ENCODE measurements around the gene OR6C65. TPM values are rescaled to one million over a fixed set of nuclear protein-coding genes. Genes with fewer than 3 reads are reported as not detected.
"Not testable (repeated sequence)": the region's sequence is repeated elsewhere in the genome, so short reads cannot be mapped to it uniquely, and the experiment has no call there.

OR6C65 gene
- not detected for total RNA-seq
- long read RNA-seq, result 0 reads

GRCh38 chr12:55400229-55400628, at the start of gene OR6C65:
Gene OR6C65 (plus strand): TSS chr12:55400529. CDS start chr12:55400529, 0 bp downstream.
- intact Hi-C loops (cut with DNase I), result no loop called here
- no peak for DNase-seq (ENCODE audit: low spot score)

GRCh38 chr12:55355338-55355737, 45.0 kb upstream of the OR6C65 start:
- intact Hi-C loops (cut with DNase I); DNase-seq (ENCODE audit: low spot score): not testable (repeated sequence)

GRCh38 chr12:55362675-55363074, 37.7 kb upstream of the OR6C65 start, which contains the start of gene OR6C75:
Gene OR6C75 (plus strand): TSS chr12:55362975. CDS start chr12:55365111, 2,136 bp downstream.
- intact Hi-C loops (cut with DNase I), result no loop called here
- DNase-seq (ENCODE audit: low spot score), result no peak

- intact Hi-C loops (cut with DNase I), result no loop called here
Measured at GRCh38 chr12:55365086-55365485, 35.2 kb upstream of the OR6C65 start.

GRCh38 chr12:55372521-55372920, 27.8 kb upstream of the OR6C65 start:
- DNase-seq (ENCODE audit: low spot score), result no peak
- intact Hi-C loops (cut with DNase I), result no loop called here

More at GRCh38 chr12:55365086-55365485, 35.2 kb upstream of the OR6C65 start:
- DNase-seq (ENCODE audit: low spot score), result no peak

- intact Hi-C loops (cut with DNase I), result no loop called here
- no peak for DNase-seq (ENCODE audit: low spot score)
Measured at GRCh38 chr12:55385891-55386290, 14.4 kb upstream of the OR6C65 start.

- no peak for DNase-seq (ENCODE audit: low spot score)
- intact Hi-C loops (cut with DNase I), result no loop called here
Measured at GRCh38 chr12:55392032-55392795, 8.1 kb upstream of the OR6C65 start.

- no peak for DNase-seq (ENCODE audit: low spot score)
- intact Hi-C loops (cut with DNase I), result no loop called here
Measured at GRCh38 chr12:55396326-55396725, 4.0 kb upstream of the OR6C65 start.

- DNase-seq (ENCODE audit: low spot score), result no peak
- intact Hi-C loops (cut with DNase I), result no loop called here
Measured at GRCh38 chr12:55407866-55408265, 7.5 kb downstream of the OR6C65 start.

GRCh38 chr12:55409133-55409532, 8.8 kb downstream of the OR6C65 start:
- intact Hi-C loops (cut with DNase I); DNase-seq (ENCODE audit: low spot score): not testable (repeated sequence)

GRCh38 chr12:55412138-55412537, 11.8 kb downstream of the OR6C65 start:
- DNase-seq (ENCODE audit: low spot score); intact Hi-C loops (cut with DNase I): not testable (repeated sequence)

GRCh38 chr12:55413498-55414388, 13.4 kb downstream of the OR6C65 start:
- intact Hi-C loops (cut with DNase I); DNase-seq (ENCODE audit: low spot score): not testable (repeated sequence)

GRCh38 chr12:55414396-55414823, 14.1 kb downstream of the OR6C65 start:
- DNase-seq (ENCODE audit: low spot score); intact Hi-C loops (cut with DNase I): not testable (repeated sequence)

- DNase-seq (ENCODE audit: low spot score); intact Hi-C loops (cut with DNase I): not testable (repeated sequence)
Measured at GRCh38 chr12:55414889-55415288, 14.6 kb downstream of the OR6C65 start.

- no peak for DNase-seq (ENCODE audit: low spot score)
- intact Hi-C loops (cut with DNase I), result no loop called here
Measured at GRCh38 chr12:55416961-55417360, 16.6 kb downstream of the OR6C65 start.

GRCh38 chr12:55420307-55420962, 20.1 kb downstream of the OR6C65 start:
- no peak for DNase-seq (ENCODE audit: low spot score)
- intact Hi-C loops (cut with DNase I), result no loop called here

GRCh38 chr12:55425954-55426353, 25.6 kb downstream of the OR6C65 start, which contains the start of gene OR6C76:
Gene OR6C76 (plus strand): TSS chr12:55426254. CDS start chr12:55426254, 0 bp downstream.
- no peak for DNase-seq (ENCODE audit: low spot score)
- intact Hi-C loops (cut with DNase I), result no loop called here

- intact Hi-C loops (cut with DNase I), result no loop called here
Measured at GRCh38 chr12:55428331-55429243, 28.3 kb downstream of the OR6C65 start.

GRCh38 chr12:55441233-55441632, 40.9 kb downstream of the OR6C65 start:
- intact Hi-C loops (cut with DNase I); DNase-seq (ENCODE audit: low spot score): not testable (repeated sequence)

More at GRCh38 chr12:55428331-55429243, 28.3 kb downstream of the OR6C65 start:
- no peak for DNase-seq (ENCODE audit: low spot score)

Measured in cardiac septum (tissue), 1 donor.